Hepatocyte (in vitro differentiated cells): ENCODE results near the gene CEP152.

Experiments
- CTCF ChIP-seq: fragments of 200-600 bp; sonication (generic); IDR thresholded peaks from 2 replicates; pipeline ENCODE4 v1.5.1; 2016; ENCODE audit warnings: antibody characterized with exemption, mild to moderate bottlenecking; ENCODE audit not compliant: poor library complexity
- EZH2 ChIP-seq: fragments of 200-600 bp; sonication (generic); IDR thresholded peaks from 2 replicates; pipeline ENCODE4 v1.6.1; 2016; ENCODE audit warnings: antibody characterized with exemption, mild to moderate bottlenecking, borderline replicate concordance
- EZH2phosphoT487 ChIP-seq: fragments of 200-600 bp; sonication (generic); IDR thresholded peaks from one replicate; pipeline ENCODE4 v1.6.1; 2018; ENCODE audit warnings: antibody characterized with exemption, mild to moderate bottlenecking, low read depth, moderate library complexity; ENCODE audit not compliant: unreplicated experiment, severe bottlenecking

GRCh38 chr15:48693484-48693883 is 117.4 kb downstream of the CEP152 start:
- TF ChIP-seq EZH2 (no peak), CTCF (no peak), EZH2phosphoT487 (no peak)
